HepG2 (cell line): ENCODE measurements around the gene EWSR1. TPM values are rescaled to one million over a fixed set of nuclear protein-coding genes. Genes with fewer than 3 reads are reported as not detected.

Source experiments
- ATAC-seq: fragments of 200-7000 bp; cut with Tn5 transposase; 3 replicates; pipeline ENCODE4 v1.9.1; 2020; ENCODE audit warnings: mild to moderate bottlenecking, moderate library complexity
- BruUV-seq: library from RNA; stranded (reverse); fragments of 400-500 nt; replicated peaks from 2 replicates; lab custom pipeline; 2021; lab: Mats Ljungman, UMichigan
- CTCF ChIA-PET: fragments of 300-600 bp; formaldehyde crosslinking; extraction: SDS; loops from one replicate; lab custom pipeline; 2021; ENCODE audit warnings: low total read pairs, inconsistent platforms, low intra/inter-chr PET ratio; lab: Yijun Ruan, JAX
- POLR2A ChIA-PET: fragments of 350-600 bp; sonication (Branson Sonifier 250); formaldehyde crosslinking; loops from one replicate; lab custom pipeline; 2020; ENCODE audit warnings: antibody characterized with exemption, inconsistent platforms; lab: Yijun Ruan, JAX
- DNase-seq: peaks from one replicate; pipeline ENCODE4 v3.0.0-alpha.2; 2015; ENCODE audit warnings: low spot score
- FAIRE-seq: peaks from 3 replicates; lab custom pipeline; 2011; peaks lifted over from hg19 to GRCh38; lab: Jason Lieb, UNC
- H2AFZ ChIP-seq: one replicate; pipeline ENCODE4 v1.6.1; 2011; ENCODE audit warnings: low read length, inconsistent platforms
- H3K27ac ChIP-seq: fragments of 300-600 bp; 3 replicates; pipeline ENCODE4 v1.8.0; 2011; ENCODE audit warnings: mixed run types, mild to moderate bottlenecking, mixed read lengths, low read length, inconsistent platforms; ENCODE audit not compliant: insufficient read depth; ENCODE audit errors: extremely low read length
- H3K27me3 ChIP-seq, 2 experiments: fragments of 200-600 bp in 1 of 2; 2 replicates in 1 of 2; 3 replicates in 1 of 2; pipeline versions ENCODE4 v1.6.0 to v1.8.0; 2011; ENCODE audit warnings: low read length in 2 of 2, mild to moderate bottlenecking in 2 of 2, moderate library complexity in 2 of 2, inconsistent platforms in 1 of 2; ENCODE audit not compliant: insufficient read depth in 2 of 2, control insufficient read depth in 1 of 2
- H3K36me3 ChIP-seq, 2 experiments: fragments of 200-600 bp in 1 of 2; replicated peaks in 1 of 2; 2 replicates in 1 of 2; 3 replicates in 1 of 2; pipeline versions ENCODE4 v1.5.1 to v1.8.0; 2011; ENCODE audit warnings: low read length in 2 of 2, inconsistent platforms in 1 of 2; ENCODE audit not compliant: insufficient read depth in 2 of 2, control insufficient read depth in 1 of 2
- H3K4me1 ChIP-seq: 2 replicates; pipeline ENCODE4 v1.5.1; 2012; ENCODE audit warnings: low read length, inconsistent platforms; ENCODE audit not compliant: insufficient read depth
- H3K4me2 ChIP-seq: 2 replicates; pipeline ENCODE4 v1.6.0; 2011; ENCODE audit warnings: low read depth, low read length, inconsistent platforms
- H3K4me3 ChIP-seq, 3 experiments: fragments of 200-600 bp in 1 of 3; sonication (generic), shearing (Covaris generic) in 1 of 3; replicated peaks in 1 of 3; 2 replicates each; pipeline ENCODE4 v1.5.1; 2011 to 2016; ENCODE audit warnings: low read length in 3 of 3, inconsistent platforms in 2 of 3, low read depth in 2 of 3, mild to moderate bottlenecking in 2 of 3, control low read depth in 1 of 3, mixed read lengths in 1 of 3; ENCODE audit not compliant: insufficient read depth in 1 of 3
- H3K79me2 ChIP-seq: one replicate; pipeline ENCODE4 v1.6.1; 2011; ENCODE audit warnings: low read length, inconsistent platforms; ENCODE audit not compliant: insufficient read depth
- H3K9ac ChIP-seq: 2 replicates; pipeline ENCODE4 v1.6.0; 2011; ENCODE audit warnings: mild to moderate bottlenecking, low read depth, low read length, inconsistent platforms; ENCODE audit not compliant: insufficient read depth
- H3K9me3 ChIP-seq: 2 replicates; pipeline ENCODE4 v1.5.1; 2012; ENCODE audit warnings: mild to moderate bottlenecking, low read length
- H4K20me1 ChIP-seq: 2 replicates; pipeline ENCODE4 v1.6.0; 2011; ENCODE audit warnings: inconsistent platforms, mild to moderate bottlenecking, low read length, moderate library complexity; ENCODE audit not compliant: insufficient read depth
- GABPA ChIP-seq, 2 experiments: IDR thresholded peaks; 2 replicates each; pipeline ENCODE4 v1.6.1; 2011 to 2016; ENCODE audit warnings: low read depth in 2 of 2, low read length in 1 of 2, missing biosample characterization in 1 of 2, missing genetic modification characterization in 1 of 2
- GFI1 ChIP-seq: sonication (generic); formaldehyde crosslinking; IDR thresholded peaks from 2 replicates; pipeline ENCODE4 v1.5.0; 2020; ENCODE audit warnings: missing genetic modification reagents, mild to moderate bottlenecking, borderline replicate concordance
- HDAC1 ChIP-seq: sonication (generic); formaldehyde crosslinking; IDR thresholded peaks from 2 replicates; pipeline ENCODE4 v1.5.1; 2020; ENCODE audit warnings: mild to moderate bottlenecking, missing genetic modification reagents
- NCOA1 ChIP-seq: sonication (generic); formaldehyde crosslinking; IDR thresholded peaks from 2 replicates; pipeline ENCODE4 v1.9.0; 2021; ENCODE audit warnings: missing genetic modification reagents
- RBAK ChIP-seq: sonication (generic); formaldehyde crosslinking; IDR thresholded peaks from 2 replicates; pipeline ENCODE4 v1.5.1; 2020; ENCODE audit warnings: mild to moderate bottlenecking, missing genetic modification reagents
- SIN3B ChIP-seq: fragments of 150-350 bp; IDR thresholded peaks from 2 replicates; pipeline ENCODE4 v1.6.1; 2014; ENCODE audit warnings: low read length
- ZFYVE20 ChIP-seq: sonication (generic); formaldehyde crosslinking; IDR thresholded peaks from 2 replicates; pipeline ENCODE4 v1.8.0; 2023; ENCODE audit warnings: low read depth, mild to moderate bottlenecking, moderate library complexity, missing genetic modification reagents, borderline replicate concordance
- ZNF296 ChIP-seq: sonication (generic); formaldehyde crosslinking; conservative IDR thresholded peaks from 2 replicates; pipeline ENCODE4 v1.5.0; 2020; ENCODE audit warnings: mild to moderate bottlenecking, missing genetic modification reagents
- ZNF569 ChIP-seq: sonication (generic); formaldehyde crosslinking; IDR thresholded peaks from 2 replicates; pipeline ENCODE4 v1.5.0; 2020; ENCODE audit warnings: mild to moderate bottlenecking, missing genetic modification reagents, moderate library complexity, borderline replicate concordance
- WGBS: methylation state at CpG from one replicate; pipeline ENCODE4 v1.1.6; 2017; ENCODE audit warnings: low lambda C conversion rate; 5-methylcytosine and 5-hydroxymethylcytosine counted together
- in situ Hi-C: cut with HindIII; loops from 2 replicates; pipeline ENCODE4 v1.10.0; 2017; ENCODE audit warnings: low pct_unique_long_range_greater_than_20kb; ENCODE audit not compliant: extremely low pct_ligation_motif_present
- intact Hi-C: fragments of 100-400 bp; cut with micrococcal nuclease; formaldehyde crosslinking; loops from one replicate; pipeline ENCODE4 v1.10.0; 2022; ENCODE audit not compliant: unreplicated experiment
- polyA plus RNA-seq, 8 experiments: library from polyadenylated mRNA; depleted of rRNA in 3 of 8; stranded (reverse) in 7 of 8; unstranded in 1 of 8; fragments of >200 nt; fragmentation: Illumina TruSeq in 4 of 8; extraction: Trizol in 4 of 8; gene quantifications; 2 replicates each; pipeline versions ENCODE4 v1.2.1 to v1.2.3, GENCODE V29; 2011 to 2016; ENCODE audit warnings: low read depth in 4 of 8, missing spikeins in 1 of 8, mixed read lengths in 1 of 8; ENCODE audit not compliant: insufficient read depth in 1 of 8
- total RNA-seq, 5 experiments: library from RNA; depleted of rRNA; stranded (reverse); fragments of >200 nt; fragmentation: Illumina TruSeq; extraction: Trizol; gene quantifications; 2 replicates each; pipeline ENCODE4 v1.2.3, GENCODE V29; 2016; ENCODE audit warnings: low read depth in 1 of 5
- TF ChIP-seq, protein P1 (sequence below): sonication (generic); formaldehyde crosslinking; IDR thresholded peaks from 2 replicates; pipeline ENCODE4 v1.4.0; 2020; ENCODE audit warnings: missing genetic modification reagents, borderline replicate concordance
- TF ChIP-seq, protein P2 (sequence below), 2 experiments: fragments of 450-650 bp in 1 of 2; sonication (generic) in 1 of 2; formaldehyde crosslinking in 1 of 2; IDR thresholded peaks; 2 replicates each; pipeline versions ENCODE4 v1.6.1 to v1.8.0; 2016 to 2022; ENCODE audit warnings: antibody characterized with exemption in 1 of 2, mild to moderate bottlenecking in 1 of 2, missing genetic modification reagents in 1 of 2
- TF ChIP-seq, protein P3 (sequence below): sonication (generic); formaldehyde crosslinking; IDR thresholded peaks from 2 replicates; pipeline ENCODE4 v1.4.0; 2020; ENCODE audit warnings: low read depth, mild to moderate bottlenecking, missing genetic modification reagents

The EWSR1 gene
- total and polyA plus RNA-seq, 2 of the 13 experiments (the other 11 are each of a cell fraction or from before 2014, with no cell fraction given) = 211 to 326 TPM

DNA sequence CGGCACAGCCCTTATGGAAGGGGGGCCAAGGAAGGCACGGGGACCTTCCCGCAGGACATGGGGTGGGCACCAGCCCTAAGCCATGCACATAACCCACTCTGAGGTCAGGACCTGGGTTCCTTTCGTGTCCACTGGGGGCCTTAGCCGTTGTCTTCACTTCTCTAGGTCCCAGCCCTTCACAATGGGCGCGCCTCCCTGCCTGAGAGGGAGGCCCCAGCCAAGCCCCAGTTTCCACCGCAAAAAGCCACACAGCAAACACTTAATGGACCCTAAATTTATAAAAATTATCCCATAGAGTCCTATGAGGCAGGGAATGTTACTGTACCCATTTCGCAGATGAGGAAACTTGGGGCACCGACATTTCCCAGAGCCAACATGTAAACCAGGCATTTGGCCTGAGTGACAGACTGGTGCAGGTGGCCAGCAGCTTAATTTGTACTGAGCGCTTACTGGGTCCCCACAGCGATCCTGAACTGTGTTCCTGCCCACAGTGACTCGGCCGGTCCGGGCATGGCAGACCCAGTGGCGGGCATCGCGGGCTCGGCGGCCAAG, 39.6 kb downstream of the EWSR1 start:
- CTCF ChIA-PET = interaction anchor here (2.2 kb wide), 1 partner anchor 52 kb away, joined by 8 read pairs; no protein-coding TSS in a partner anchor
- Histone ChIP-seq H3K9ac (peak overlapping the region; percentile 62; the same call in 1 of the 2 replicates), H3K27me3 (no peaks in the 10 kb centered on the region), H3K4me3 (peak overlapping the region; percentile 74 to 88 (median 83)), H3K9me3 (no peaks in the 10 kb centered on the region), H3K4me2 (peak overlapping the region; percentile 88), H4K20me1 (no peaks in the 10 kb centered on the region), H3K27ac (no peak overlapping the region), H3K4me1 (peaks cover 66% of the 10 kb centered on the region), H3K36me3 (no peaks in the 10 kb centered on the region), H2AFZ (no peak overlapping the region), H3K79me2 (no peaks in the 10 kb centered on the region)
- in situ Hi-C loops (loop anchor here (5.0 kb wide), 1 partner anchor 50 kb away; no protein-coding TSS in a partner anchor), intact Hi-C loops (no loop called here)
- ATAC-seq (no peak), DNase-seq (no peak), FAIRE-seq (no peak)
- WGBS = 88% methylated on average over 6 of the region's 20 CpGs
- no TSS peak for BruUV-seq
- POLR2A ChIA-PET = no interaction called here
- TF ChIP-seq ZFYVE20 (CRISPR knock-in tag) (no peak), SIN3B (no peak), NCOA1 (CRISPR knock-in tag) (no peak), GABPA (IDR thresholded peaks at IDR 0.05; ENCODE audit: low read depth, low read length) (no peak), GABPA (CRISPR knock-in tag; IDR thresholded peaks at IDR 0.05; ENCODE audit: low read depth) (no peak), GFI1 (CRISPR knock-in tag) (no peak), ZNF296 (no peak), HDAC1 (0 out of 2 replicates have a peak, but pooled peaks have one; percentile 18), RBAK (CRISPR knock-in tag) (no peak), ZNF569 (no peak)
- TF ChIP-seq, protein P1, sequence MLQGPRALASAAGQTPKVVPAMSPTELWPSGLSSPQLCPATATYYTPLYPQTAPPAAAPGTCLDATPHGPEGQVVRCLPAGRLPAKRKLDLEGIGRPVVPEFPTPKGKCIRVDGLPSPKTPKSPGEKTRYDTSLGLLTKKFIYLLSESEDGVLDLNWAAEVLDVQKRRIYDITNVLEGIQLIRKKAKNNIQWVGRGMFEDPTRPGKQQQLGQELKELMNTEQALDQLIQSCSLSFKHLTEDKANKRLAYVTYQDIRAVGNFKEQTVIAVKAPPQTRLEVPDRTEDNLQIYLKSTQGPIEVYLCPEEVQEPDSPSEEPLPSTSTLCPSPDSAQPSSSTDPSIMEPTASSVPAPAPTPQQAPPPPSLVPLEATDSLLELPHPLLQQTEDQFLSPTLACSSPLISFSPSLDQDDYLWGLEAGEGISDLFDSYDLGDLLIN (CRISPR knock-in tag) = no peak
- TF ChIP-seq, protein P2, sequence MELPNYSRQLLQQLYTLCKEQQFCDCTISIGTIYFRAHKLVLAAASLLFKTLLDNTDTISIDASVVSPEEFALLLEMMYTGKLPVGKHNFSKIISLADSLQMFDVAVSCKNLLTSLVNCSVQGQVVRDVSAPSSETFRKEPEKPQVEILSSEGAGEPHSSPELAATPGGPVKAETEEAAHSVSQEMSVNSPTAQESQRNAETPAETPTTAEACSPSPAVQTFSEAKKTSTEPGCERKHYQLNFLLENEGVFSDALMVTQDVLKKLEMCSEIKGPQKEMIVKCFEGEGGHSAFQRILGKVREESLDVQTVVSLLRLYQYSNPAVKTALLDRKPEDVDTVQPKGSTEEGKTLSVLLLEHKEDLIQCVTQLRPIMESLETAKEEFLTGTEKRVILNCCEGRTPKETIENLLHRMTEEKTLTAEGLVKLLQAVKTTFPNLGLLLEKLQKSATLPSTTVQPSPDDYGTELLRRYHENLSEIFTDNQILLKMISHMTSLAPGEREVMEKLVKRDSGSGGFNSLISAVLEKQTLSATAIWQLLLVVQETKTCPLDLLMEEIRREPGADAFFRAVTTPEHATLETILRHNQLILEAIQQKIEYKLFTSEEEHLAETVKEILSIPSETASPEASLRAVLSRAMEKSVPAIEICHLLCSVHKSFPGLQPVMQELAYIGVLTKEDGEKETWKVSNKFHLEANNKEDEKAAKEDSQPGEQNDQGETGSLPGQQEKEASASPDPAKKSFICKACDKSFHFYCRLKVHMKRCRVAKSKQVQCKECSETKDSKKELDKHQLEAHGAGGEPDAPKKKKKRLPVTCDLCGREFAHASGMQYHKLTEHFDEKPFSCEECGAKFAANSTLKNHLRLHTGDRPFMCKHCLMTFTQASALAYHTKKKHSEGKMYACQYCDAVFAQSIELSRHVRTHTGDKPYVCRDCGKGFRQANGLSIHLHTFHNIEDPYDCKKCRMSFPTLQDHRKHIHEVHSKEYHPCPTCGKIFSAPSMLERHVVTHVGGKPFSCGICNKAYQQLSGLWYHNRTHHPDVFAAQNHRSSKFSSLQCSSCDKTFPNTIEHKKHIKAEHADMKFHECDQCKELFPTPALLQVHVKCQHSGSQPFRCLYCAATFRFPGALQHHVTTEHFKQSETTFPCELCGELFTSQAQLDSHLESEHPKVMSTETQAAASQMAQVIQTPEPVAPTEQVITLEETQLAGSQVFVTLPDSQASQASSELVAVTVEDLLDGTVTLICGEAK (IDR thresholded peaks at IDR 0.05) = no peak
- TF ChIP-seq, protein P2 (CRISPR knock-in tag; IDR thresholded peaks at IDR 0.05) = 0 out of 2 replicates have a peak, but pooled peaks have one; percentile 23
- TF ChIP-seq, protein P3, sequence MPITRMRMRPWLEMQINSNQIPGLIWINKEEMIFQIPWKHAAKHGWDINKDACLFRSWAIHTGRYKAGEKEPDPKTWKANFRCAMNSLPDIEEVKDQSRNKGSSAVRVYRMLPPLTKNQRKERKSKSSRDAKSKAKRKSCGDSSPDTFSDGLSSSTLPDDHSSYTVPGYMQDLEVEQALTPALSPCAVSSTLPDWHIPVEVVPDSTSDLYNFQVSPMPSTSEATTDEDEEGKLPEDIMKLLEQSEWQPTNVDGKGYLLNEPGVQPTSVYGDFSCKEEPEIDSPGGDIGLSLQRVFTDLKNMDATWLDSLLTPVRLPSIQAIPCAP = no peak
